ENCODE data around the gene IL13RA1.

IL13RA1 gene

GRCh38 chrX:118688935-118689334 is 38.5 kb upstream of the IL13RA1 start:
- TF ChIP-seq REST (IDR thresholded peaks at IDR 0.05; ENCODE audit: insufficient read depth in 1 of 2, low read depth in 2 of 2, low read length in 2 of 2): no peak
- TF ChIP-seq FOXP2 (optimal IDR thresholded peaks at IDR 0.05; ENCODE audit: borderline replicate concordance, extremely low read depth, extremely low read length, insufficient read depth): no peak
- TF ChIP-seq SIN3A (IDR thresholded peaks at IDR 0.05; ENCODE audit: borderline replicate concordance, insufficient read depth, low read length): no peak
- TF ChIP-seq TAF1 (IDR thresholded peaks at IDR 0.05; ENCODE audit: borderline replicate concordance, insufficient read depth, low read length): no peak
- TF ChIP-seq POLR2AphosphoS5 (IDR thresholded peaks at IDR 0.05; ENCODE audit: low read depth, low read length): no peak

- TF ChIP-seq POLR2AphosphoS5 (IDR thresholded peaks at IDR 0.05; ENCODE audit: low read depth, low read length) (no peak), TAF1 (IDR thresholded peaks at IDR 0.05; ENCODE audit: borderline replicate concordance, insufficient read depth, low read length) (no peak), FOXP2 (optimal IDR thresholded peaks at IDR 0.05; ENCODE audit: borderline replicate concordance, extremely low read depth, extremely low read length, insufficient read depth) (no peak), SIN3A (IDR thresholded peaks at IDR 0.05; ENCODE audit: borderline replicate concordance, insufficient read depth, low read length) (no peak), REST (IDR thresholded peaks at IDR 0.05; ENCODE audit: insufficient read depth in 1 of 2, low read depth in 2 of 2, low read length in 2 of 2) (no peak)
Measured at GRCh38 chrX:118693843-118694242, 33.6 kb upstream of the IL13RA1 start.

- TF ChIP-seq POLR2AphosphoS5 (IDR thresholded peaks at IDR 0.05; ENCODE audit: low read depth, low read length) (no peak), FOXP2 (optimal IDR thresholded peaks at IDR 0.05; ENCODE audit: borderline replicate concordance, extremely low read depth, extremely low read length, insufficient read depth) (no peak), REST (IDR thresholded peaks at IDR 0.05; ENCODE audit: insufficient read depth in 1 of 2, low read depth in 2 of 2, low read length in 2 of 2) (no peak), SIN3A (IDR thresholded peaks at IDR 0.05; ENCODE audit: borderline replicate concordance, insufficient read depth, low read length) (no peak), TAF1 (IDR thresholded peaks at IDR 0.05; ENCODE audit: borderline replicate concordance, insufficient read depth, low read length) (no peak)
Measured at GRCh38 chrX:118694638-118695037, 32.8 kb upstream of the IL13RA1 start.

- no peak for TF ChIP-seq REST (IDR thresholded peaks at IDR 0.05; ENCODE audit: insufficient read depth in 1 of 2, low read depth in 2 of 2, low read length in 2 of 2)
- no peak for TF ChIP-seq FOXP2 (optimal IDR thresholded peaks at IDR 0.05; ENCODE audit: borderline replicate concordance, extremely low read depth, extremely low read length, insufficient read depth)
- TF ChIP-seq SIN3A (IDR thresholded peaks at IDR 0.05; ENCODE audit: borderline replicate concordance, insufficient read depth, low read length): no peak
- TF ChIP-seq TAF1 (IDR thresholded peaks at IDR 0.05; ENCODE audit: borderline replicate concordance, insufficient read depth, low read length): no peak
- no peak for TF ChIP-seq POLR2AphosphoS5 (IDR thresholded peaks at IDR 0.05; ENCODE audit: low read depth, low read length)
Measured at GRCh38 chrX:118698516-118699170, 28.8 kb upstream of the IL13RA1 start.
